Neuronal stem cell (in vitro differentiated cells): ENCODE data around the gene LILRA6.
"Not testable (repeated sequence)": the region's sequence is repeated elsewhere in the genome, so short reads cannot be mapped to it uniquely, and the experiment has no call there.

Source experiments
- DNase-seq: peaks from one replicate; pipeline ENCODE4 v3.0.0-alpha.2; 2013; ENCODE audit warnings: low spot score
- H2AFZ ChIP-seq: one replicate; pipeline ENCODE4 v1.6.1; 2013; ENCODE audit warnings: mild to moderate bottlenecking, low read length, inconsistent platforms
- H2AK5ac ChIP-seq: 2 replicates; pipeline ENCODE4 v1.6.1; 2013; ENCODE audit warnings: low read depth, mild to moderate bottlenecking, inconsistent platforms, low read length, moderate library complexity, mixed read lengths
- H2BK120ac ChIP-seq: 2 replicates; pipeline ENCODE4 v1.6.1; 2013; ENCODE audit warnings: low read depth, mild to moderate bottlenecking, inconsistent platforms, low read length, moderate library complexity, mixed read lengths
- H2BK12ac ChIP-seq: one replicate; pipeline ENCODE4 v1.6.1; 2013; ENCODE audit warnings: low read length, inconsistent platforms
- H2BK15ac ChIP-seq: 2 replicates; pipeline ENCODE4 v1.6.1; 2013; ENCODE audit warnings: mild to moderate bottlenecking, low read length, inconsistent platforms, mixed read lengths
- H2BK5ac ChIP-seq: one replicate; pipeline ENCODE4 v1.6.1; 2013; ENCODE audit warnings: inconsistent platforms, mild to moderate bottlenecking, low read length, moderate library complexity
- H3K14ac ChIP-seq: one replicate; pipeline ENCODE4 v1.6.1; 2013; ENCODE audit warnings: low read length, inconsistent platforms
- H3K18ac ChIP-seq: 2 replicates; pipeline ENCODE4 v1.6.1; 2013; ENCODE audit warnings: low read length, inconsistent platforms
- H3K23ac ChIP-seq: 2 replicates; pipeline ENCODE4 v1.6.1; 2013; ENCODE audit warnings: low read depth, mild to moderate bottlenecking, mixed read lengths, low read length, inconsistent platforms; ENCODE audit not compliant: poor library complexity
- H3K27ac ChIP-seq: replicated peaks from 3 replicates; pipeline ENCODE4 v1.5.1; 2013; ENCODE audit warnings: low read length, inconsistent platforms
- H3K27me3 ChIP-seq, 3 experiments: 2 replicates each; pipeline ENCODE4 v1.6.1; 2013; ENCODE audit warnings: low read length in 3 of 3, mild to moderate bottlenecking in 2 of 3, inconsistent platforms in 1 of 3, low read depth in 1 of 3, mixed read lengths in 1 of 3, moderate library complexity in 1 of 3; ENCODE audit not compliant: control insufficient read depth in 3 of 3, insufficient read depth in 3 of 3
- H3K36me3 ChIP-seq, 2 donors: replicated peaks in 1 of 2; 2 replicates each; pipeline ENCODE4 v1.6.1; 2013; ENCODE audit warnings: low read length in 2 of 2; ENCODE audit not compliant: control insufficient read depth in 2 of 2, insufficient read depth in 2 of 2
- H3K4ac ChIP-seq: 2 replicates; pipeline ENCODE4 v1.6.1; 2013; ENCODE audit warnings: inconsistent platforms, mild to moderate bottlenecking, low read length, moderate library complexity
- H3K4me1 ChIP-seq, 2 donors: 1 replicate in 1 of 2; 2 replicates in 1 of 2; pipeline ENCODE4 v1.6.1; 2013; ENCODE audit warnings: low read length in 2 of 2, low read depth in 1 of 2; ENCODE audit not compliant: control insufficient read depth in 2 of 2, insufficient read depth in 1 of 2
- H3K4me2 ChIP-seq: one replicate; pipeline ENCODE4 v1.6.1; 2013; ENCODE audit warnings: mild to moderate bottlenecking, low read length, inconsistent platforms; ENCODE audit not compliant: insufficient read depth, poor library complexity, severe bottlenecking
- H3K4me3 ChIP-seq, 2 donors: 2 replicates each; pipeline ENCODE4 v1.5.1; 2013; ENCODE audit warnings: low read length in 2 of 2, mild to moderate bottlenecking in 2 of 2, inconsistent platforms in 1 of 2, moderate library complexity in 1 of 2
- H3K79me1 ChIP-seq: one replicate; pipeline ENCODE4 v1.6.1; 2013; ENCODE audit warnings: low read depth, mild to moderate bottlenecking, inconsistent platforms, low read length, moderate library complexity
- H3K9ac ChIP-seq: one replicate; pipeline ENCODE4 v1.6.1; 2013; ENCODE audit warnings: mild to moderate bottlenecking, low read depth, low read length, inconsistent platforms; ENCODE audit not compliant: poor library complexity
- H3K9me3 ChIP-seq, 2 donors: replicated peaks in 1 of 2; 2 replicates each; pipeline versions ENCODE3 to v1.6.1; 2013; ENCODE audit warnings: low read length in 2 of 2, mild to moderate bottlenecking in 2 of 2, inconsistent platforms in 1 of 2, low read depth in 1 of 2, mixed read lengths in 1 of 2, moderate library complexity in 1 of 2; ENCODE audit not compliant: control insufficient read depth in 2 of 2, insufficient read depth in 1 of 2
- H4K8ac ChIP-seq: one replicate; pipeline ENCODE4 v1.6.1; 2013; ENCODE audit warnings: low read depth, mild to moderate bottlenecking, inconsistent platforms, low read length, moderate library complexity
- H4K91ac ChIP-seq: one replicate; pipeline ENCODE4 v1.6.1; 2013; ENCODE audit warnings: low read length, low read depth, mild to moderate bottlenecking, inconsistent platforms; ENCODE audit not compliant: poor library complexity
- WGBS, 2 donors: extraction: QIAGEN DNeasy Blood & Tissue Kit; methylation state at CpG; one replicate each; pipeline ENCODE4 v1.1.7; 2013; ENCODE audit warnings: missing lambda C conversion rate in 2 of 2, mixed read lengths in 1 of 2; ENCODE audit not compliant: insufficient read length in 2 of 2, insufficient replicate concordance in 1 of 2; ENCODE audit errors: extremely low coverage in 2 of 2; 5-methylcytosine and 5-hydroxymethylcytosine counted together

The LILRA6 gene

GRCh38 chr19:54273821-54274220, 31.2 kb upstream of the LILRA6 start:
- Histone ChIP-seq H3K36me3 (no peaks in the 10 kb centered on the region), H3K9me3 (no peaks in the 10 kb centered on the region)
- WGBS, 2 donors = no CpG with 5 or more reads among the region's 3 CpGs

GRCh38 chr19:54272181-54272580, 29.6 kb upstream of the LILRA6 start:
- H3K4me1 ChIP-seq, H3K9ac ChIP-seq, H3K4me3 ChIP-seq, H3K36me3 ChIP-seq, H4K8ac ChIP-seq, H2AK5ac ChIP-seq, H2AFZ ChIP-seq, H3K4me2 ChIP-seq, H2BK120ac ChIP-seq, H3K27ac ChIP-seq, H2BK12ac ChIP-seq, H3K4ac ChIP-seq, H4K91ac ChIP-seq, H2BK5ac ChIP-seq, H2BK15ac ChIP-seq, H3K79me1 ChIP-seq, H3K18ac ChIP-seq, H3K14ac ChIP-seq, DNase-seq, H3K23ac ChIP-seq, H3K27me3 ChIP-seq, H3K9me3 ChIP-seq: not testable (repeated sequence)
- no CpG with 5 or more reads among the region's 5 CpGs for WGBS, 2 donors

More at GRCh38 chr19:54273821-54274220, 31.2 kb upstream of the LILRA6 start:
- peaks cover 0 to 3% (median 0%) of the 10 kb centered on the region in 3 experiments for H3K27me3 ChIP-seq
- no peak overlapping the region for H4K8ac ChIP-seq
- H2AFZ ChIP-seq = no peak overlapping the region
- no peak overlapping the region for H3K9ac ChIP-seq
- H3K14ac ChIP-seq = no peak overlapping the region
- H3K79me1 ChIP-seq = no peaks in the 10 kb centered on the region
- no peak overlapping the region for H4K91ac ChIP-seq
- H3K27ac ChIP-seq = no peak overlapping the region
- no peak overlapping the region for H2BK120ac ChIP-seq
- no peak overlapping the region for H2AK5ac ChIP-seq
- no peak overlapping the region for H2BK12ac ChIP-seq
- no peak overlapping the region for H3K23ac ChIP-seq
- H3K4me2 ChIP-seq = no peak overlapping the region
- H3K4me1 ChIP-seq = no peaks in the 10 kb centered on the region
- no peak for DNase-seq
- H3K4me3 ChIP-seq = no peak overlapping the region
- no peak overlapping the region for H2BK15ac ChIP-seq
- H2BK5ac ChIP-seq = no peak overlapping the region
- H3K4ac ChIP-seq = no peak overlapping the region
- H3K18ac ChIP-seq = no peak overlapping the region

GRCh38 chr19:54271587-54271986, 29.0 kb upstream of the LILRA6 start:
- not testable (repeated sequence) for H3K23ac ChIP-seq, H2AK5ac ChIP-seq, H3K27me3 ChIP-seq, H2BK5ac ChIP-seq, H2AFZ ChIP-seq, H3K14ac ChIP-seq, H3K4me3 ChIP-seq, H3K4ac ChIP-seq, H2BK12ac ChIP-seq, H4K8ac ChIP-seq, H2BK120ac ChIP-seq, H3K4me1 ChIP-seq, H3K79me1 ChIP-seq, H3K4me2 ChIP-seq, H3K36me3 ChIP-seq, H3K18ac ChIP-seq, H3K9me3 ChIP-seq, H3K9ac ChIP-seq, H2BK15ac ChIP-seq, DNase-seq, H3K27ac ChIP-seq, H4K91ac ChIP-seq
- WGBS, 2 donors = no CpG with 5 or more reads among the region's 4 CpGs

GRCh38 chr19:54271106-54271505, 28.5 kb upstream of the LILRA6 start:
- no peak overlapping the region for H2BK5ac ChIP-seq
- no peaks in the 10 kb centered on the region for H3K79me1 ChIP-seq
- no peak overlapping the region for H2BK12ac ChIP-seq
- no peak overlapping the region for H3K14ac ChIP-seq
- no peak overlapping the region for H3K27ac ChIP-seq
- WGBS, 2 donors = no CpG with 5 or more reads among the region's 8 CpGs
- H3K4me2 ChIP-seq = no peak overlapping the region
- no peaks in the 10 kb centered on the region for H3K36me3 ChIP-seq
- no peak for DNase-seq
- no peak overlapping the region for H2AFZ ChIP-seq
- H3K18ac ChIP-seq = no peak overlapping the region
- no peak overlapping the region for H3K9ac ChIP-seq
- H4K8ac ChIP-seq = no peak overlapping the region
- H3K4me3 ChIP-seq = no peak overlapping the region
- H3K27me3 ChIP-seq = peaks cover 0 to 3% (median 0%) of the 10 kb centered on the region in 3 experiments
- H2AK5ac ChIP-seq = no peak overlapping the region
- no peaks in the 10 kb centered on the region for H3K4me1 ChIP-seq
- no peak overlapping the region for H2BK15ac ChIP-seq
- H3K9me3 ChIP-seq = no peaks in the 10 kb centered on the region
- H4K91ac ChIP-seq = no peak overlapping the region
- H3K4ac ChIP-seq = no peak overlapping the region
- H2BK120ac ChIP-seq = no peak overlapping the region
- no peak overlapping the region for H3K23ac ChIP-seq
